HEK293T (cell line): ENCODE data around the gene BFSP1.
A peak's percentile ranks its signal among the peaks of the same experiment; 100 is the strongest.

Source experiments
- CTCF ChIA-PET: fragments of 350-600 bp; formaldehyde crosslinking; extraction: SDS; loops from one replicate; lab custom pipeline; 2021; ENCODE audit warnings: antibody characterized with exemption, inconsistent platforms; lab: Yijun Ruan, JAX
- POLR2A ChIA-PET: fragments of 350-600 bp; formaldehyde crosslinking; extraction: SDS; loops from one replicate; lab custom pipeline; 2020; ENCODE audit warnings: antibody characterized with exemption, inconsistent platforms; lab: Yijun Ruan, JAX
- DNase-seq: peaks from one replicate; pipeline ENCODE4 v3.0.0; 2012; ENCODE audit warnings: mixed read lengths; ENCODE audit errors: extremely low spot score
- ARNT ChIP-seq: fragments of 450-650 bp; IDR thresholded peaks from 2 replicates; pipeline ENCODE4 v1.6.1; 2017; ENCODE audit warnings: mild to moderate bottlenecking
- BHLHE40 ChIP-seq: fragments of 450-650 bp; IDR thresholded peaks from 2 replicates; pipeline ENCODE4 v1.6.1; 2016; ENCODE audit warnings: mild to moderate bottlenecking, moderate library complexity, borderline replicate concordance
- CTBP1 ChIP-seq: fragments of 450-650 bp; IDR thresholded peaks from 2 replicates; pipeline ENCODE4 v1.6.1; 2016; ENCODE audit warnings: borderline replicate concordance
- ELF4 ChIP-seq: fragments of 450-650 bp; IDR thresholded peaks from 2 replicates; pipeline ENCODE4 v1.6.1; 2017; ENCODE audit warnings: antibody characterized with exemption
- FOXA1 ChIP-seq: fragments of 450-650 bp; IDR thresholded peaks from 2 replicates; pipeline ENCODE4 v1.6.1; 2016; ENCODE audit warnings: mild to moderate bottlenecking
- FOXK2 ChIP-seq: fragments of 450-650 bp; IDR thresholded peaks from 2 replicates; pipeline ENCODE4 v1.6.1; 2016; ENCODE audit warnings: mild to moderate bottlenecking
- FOXM1 ChIP-seq: fragments of 450-650 bp; IDR thresholded peaks from 2 replicates; pipeline ENCODE4 v1.6.1; 2017; ENCODE audit warnings: mild to moderate bottlenecking, borderline replicate concordance
- HDGF ChIP-seq: fragments of 450-650 bp; IDR thresholded peaks from 2 replicates; pipeline ENCODE4 v1.6.1; 2017; ENCODE audit warnings: antibody characterized with exemption, borderline replicate concordance
- L3MBTL2 ChIP-seq: fragments of 450-650 bp; conservative IDR thresholded peaks from 2 replicates; pipeline ENCODE4 v1.6.1; 2016; ENCODE audit warnings: mild to moderate bottlenecking
- LEF1 ChIP-seq: fragments of 450-650 bp; IDR thresholded peaks from 2 replicates; pipeline ENCODE4 v1.6.1; 2017; ENCODE audit warnings: mild to moderate bottlenecking, borderline replicate concordance
- NFRKB ChIP-seq: fragments of 450-650 bp; IDR thresholded peaks from 2 replicates; pipeline ENCODE4 v1.6.1; 2016; ENCODE audit warnings: mild to moderate bottlenecking, moderate library complexity
- PKNOX1 ChIP-seq: fragments of 450-650 bp; IDR thresholded peaks from 2 replicates; pipeline ENCODE4 v1.6.1; 2016
- SP1 ChIP-seq: fragments of 450-650 bp; IDR thresholded peaks from 2 replicates; pipeline ENCODE4 v1.6.1; 2017
- SUZ12 ChIP-seq: fragments of 450-650 bp; IDR thresholded peaks from 2 replicates; pipeline ENCODE4 v1.6.1; 2016; ENCODE audit warnings: mild to moderate bottlenecking
- TARDBP ChIP-seq: fragments of 450-650 bp; IDR thresholded peaks from 2 replicates; pipeline ENCODE4 v1.6.1; 2016
- ZNF384 ChIP-seq: fragments of 450-650 bp; IDR thresholded peaks from 2 replicates; pipeline ENCODE4 v1.6.1; 2016

Gene BFSP1

GRCh38 chr20:17530716-17531664 is at the start of gene BFSP1:
TSS of gene BFSP1 (minus strand) at chr20:17531379. CDS start at chr20:17531329, 50 bp downstream.
- ChIA-PET POLR2A (interaction anchor here (0.6 to 1.9 kb wide), 17 partner anchors 10 to 976 kb away, joined by 3 to 16 read pairs (median 4); partner anchors contain the start of genes DSTN, RRBP1, SEC23B and ZNF133), CTCF (interaction anchor here (0.6 to 0.7 kb wide), 3 partner anchors 19 to 787 kb away, joined by 3 to 6 read pairs (median 3); no protein-coding TSS in a partner anchor)
- TF ChIP-seq SP1, result no peak
- peak; percentile 72 for TF ChIP-seq L3MBTL2
- DNase-seq, result peak; percentile 67

- TF ChIP-seq TARDBP (no peak), SUZ12 (no peak), FOXK2 (no peak), PKNOX1 (no peak), NFRKB (no peak), HDGF (no peak)
- ChIA-PET POLR2A (interaction anchor here (0.7 to 1.0 kb wide), 2 partner anchors 11 to 67 kb away, joined by 3 to 4 read pairs; partner anchors contain the start of gene DSTN), CTCF (no interaction called here)
- DNase-seq, result no peak
Measured at GRCh38 chr20:17580895-17581294, 49.7 kb upstream of the BFSP1 start.

GRCh38 chr20:17579369-17580039 is 48.3 kb upstream of the BFSP1 start:
- ChIA-PET CTCF (interaction anchor here (0.8 kb wide), 1 partner anchor 10 kb away, joined by 4 read pairs; the partner anchor contains the start of gene DSTN), POLR2A (interaction anchor here (1.0 kb wide), 1 partner anchor 10 kb away, joined by 3 read pairs; the partner anchor contains the start of gene DSTN)
- TF ChIP-seq L3MBTL2, result no peak
- no peak for TF ChIP-seq LEF1
- DNase-seq, result no peak

GRCh38 chr20:17576215-17576614 is 45.0 kb upstream of the BFSP1 start:
- DNase-seq, result no peak
- ChIA-PET CTCF (no interaction called here), POLR2A (no interaction called here)
- TF ChIP-seq FOXM1, result no peak
- no peak for TF ChIP-seq ARNT
- no peak for TF ChIP-seq FOXK2
- no peak for TF ChIP-seq ELF4
- no peak for TF ChIP-seq ZNF384

GRCh38 chr20:17573463-17573862 is 42.3 kb upstream of the BFSP1 start:
- TF ChIP-seq NFRKB, result no peak
- TF ChIP-seq ZNF384, result no peak
- DNase-seq, result no peak
- POLR2A ChIA-PET, result interaction anchor here (1.4 to 1.5 kb wide), 2 partner anchors 37 to 396 kb away, joined by 3 read pairs; partner anchors contain the start of gene MGME1
- CTCF ChIA-PET, result no interaction called here

- no peak for DNase-seq
- POLR2A ChIA-PET, result interaction anchor here (0.7 kb wide), 1 partner anchor 18 kb away, joined by 3 read pairs; no protein-coding TSS in a partner anchor
- CTCF ChIA-PET, result no interaction called here
- TF ChIP-seq HDGF, result no peak
- no peak for TF ChIP-seq PKNOX1
- no peak for TF ChIP-seq TARDBP
- no peak for TF ChIP-seq ARNT
- TF ChIP-seq FOXA1, result no peak
- no peak for TF ChIP-seq CTBP1
- no peak for TF ChIP-seq SP1
- no peak for TF ChIP-seq L3MBTL2
- no peak for TF ChIP-seq SUZ12
- no peak for TF ChIP-seq LEF1
- no peak for TF ChIP-seq FOXK2
- TF ChIP-seq NFRKB, result no peak
- no peak for TF ChIP-seq BHLHE40
- no peak for TF ChIP-seq ELF4
- TF ChIP-seq FOXM1, result no peak
- TF ChIP-seq ZNF384, result no peak
Measured at GRCh38 chr20:17572034-17572638, 41.0 kb upstream of the BFSP1 start.

- DNase-seq, result no peak
- ChIA-PET POLR2A (interaction anchor here (0.7 to 2.0 kb wide), 6 partner anchors 19 to 111 kb away, joined by 3 to 16 read pairs (median 3); partner anchors contain the start of genes BFSP1 and RRBP1), CTCF (interaction anchor here (0.9 to 1.4 kb wide), 3 partner anchors 10 to 34 kb away, joined by 3 to 6 read pairs (median 3); no protein-coding TSS in a partner anchor)
- TF ChIP-seq ELF4 (no peak), TARDBP (no peak), L3MBTL2 (no peak), LEF1 (no peak), HDGF (no peak)
Measured at GRCh38 chr20:17571153-17571527, 40.0 kb upstream of the BFSP1 start.
